Measurements from ENCODE around the gene FSD1.

DNA sequence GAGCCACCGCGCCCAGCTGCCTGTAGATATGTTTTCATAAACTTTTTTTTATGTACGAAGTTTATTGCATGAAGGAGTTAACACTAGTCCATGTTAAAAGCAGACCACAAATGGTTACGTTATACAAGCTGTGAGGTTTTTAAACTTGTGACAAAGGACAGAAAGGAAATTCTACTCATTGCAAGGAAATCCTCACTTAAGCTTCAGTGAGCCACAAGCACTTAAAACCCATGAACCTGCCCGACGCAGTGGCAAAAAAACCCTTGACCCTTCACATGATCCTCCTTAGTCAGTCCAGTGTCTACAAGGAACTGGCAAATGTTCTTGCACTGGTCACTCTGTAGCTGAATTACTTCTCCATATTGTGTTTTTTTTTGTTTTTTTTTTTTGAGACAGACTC, 43.1 kb downstream of the FSD1 start:
- TF ChIP-seq EZH2 (IDR thresholded peaks at IDR 0.05; ENCODE audit: insufficient read depth, poor library complexity, severe bottlenecking) (no peak), EZH2phosphoT487 (IDR thresholded peaks at IDR 0.05; ENCODE audit: insufficient read depth, low read depth) (no peak)
